Measurements from ENCODE around the gene IARS1. TPM values are rescaled to one million over a fixed set of nuclear protein-coding genes. Genes with fewer than 3 reads are reported as not detected.

IARS1 gene
- total and polyA plus RNA-seq, 4 donors = 21.6 to 120 (median 82.0) TPM

GRCh38 chr9:92265154-92265553, 28.3 kb downstream of the IARS1 start:
- no peak for DNase-seq
- no peak for TF ChIP-seq CTCF (IDR thresholded peaks at IDR 0.05; ENCODE audit: control extremely low read depth, extremely low read depth)
- WGBS, 2 donors = 93 to 96% methylated on average over 3 of the region's 3 CpGs
- H3K9ac ChIP-seq (ENCODE audit: insufficient read depth in 1 of 2, low read length in 2 of 2) = no peak overlapping the region
- no peak overlapping the region for H3K4me3 ChIP-seq
- no peak overlapping the region for H3K27ac ChIP-seq (ENCODE audit: low read depth in 1 of 2, low read length in 1 of 2)
- no peaks in the 10 kb centered on the region for H3K9me3 ChIP-seq (ENCODE audit: control insufficient read depth in 4 of 4, insufficient read depth in 3 of 4, low read length in 3 of 4)
- H3K27me3 ChIP-seq (ENCODE audit: control insufficient read depth in 3 of 3, insufficient read depth in 3 of 3, low read length in 2 of 3) = no peaks in the 10 kb centered on the region
- H3K4me1 ChIP-seq (ENCODE audit: control insufficient read depth in 5 of 5, insufficient read depth in 5 of 5, low read length in 5 of 5) = no peaks in the 10 kb centered on the region
- H3K36me3 ChIP-seq (ENCODE audit: control insufficient read depth in 4 of 4, insufficient read depth in 4 of 4, low read length in 4 of 4) = peaks cover 29 to 59% (median 49%) of the 10 kb centered on the region in 4 donors
- ATAC-seq (ENCODE audit: insufficient read depth, low FRiP score) = no peak

- no peak for ATAC-seq (ENCODE audit: insufficient read depth, low FRiP score)
- H3K9me3 ChIP-seq (ENCODE audit: control insufficient read depth in 4 of 4, insufficient read depth in 3 of 4, low read length in 3 of 4) = no peaks in the 10 kb centered on the region
- no peak overlapping the region for H3K9ac ChIP-seq (ENCODE audit: insufficient read depth in 1 of 2, low read length in 2 of 2)
- WGBS, 2 donors = 52 to 72% methylated on average over 1 of the region's 1 CpG
- no peaks in the 10 kb centered on the region for H3K4me1 ChIP-seq (ENCODE audit: control insufficient read depth in 5 of 5, insufficient read depth in 5 of 5, low read length in 5 of 5)
- no peak for TF ChIP-seq CTCF (IDR thresholded peaks at IDR 0.05; ENCODE audit: control extremely low read depth, extremely low read depth)
- H3K4me3 ChIP-seq = no peak overlapping the region
- no peak for DNase-seq
- H3K36me3 ChIP-seq (ENCODE audit: control insufficient read depth in 4 of 4, insufficient read depth in 4 of 4, low read length in 4 of 4) = peaks cover 18 to 60% (median 46%) of the 10 kb centered on the region in 4 donors
- H3K27ac ChIP-seq (ENCODE audit: low read depth in 1 of 2, low read length in 1 of 2) = no peak overlapping the region
- H3K27me3 ChIP-seq (ENCODE audit: control insufficient read depth in 3 of 3, insufficient read depth in 3 of 3, low read length in 2 of 3) = no peaks in the 10 kb centered on the region
Measured at GRCh38 chr9:92263131-92263530, 30.4 kb downstream of the IARS1 start.

- no peak for DNase-seq
- ATAC-seq (ENCODE audit: insufficient read depth, low FRiP score) = no peak
- no peak for TF ChIP-seq CTCF (IDR thresholded peaks at IDR 0.05; ENCODE audit: control extremely low read depth, extremely low read depth)
- H3K9ac ChIP-seq (ENCODE audit: insufficient read depth in 1 of 2, low read length in 2 of 2) = no peak overlapping the region
- no peaks in the 10 kb centered on the region for H3K27me3 ChIP-seq (ENCODE audit: control insufficient read depth in 3 of 3, insufficient read depth in 3 of 3, low read length in 2 of 3)
- peaks cover 28 to 65% (median 48%) of the 10 kb centered on the region in 4 donors for H3K36me3 ChIP-seq (ENCODE audit: control insufficient read depth in 4 of 4, insufficient read depth in 4 of 4, low read length in 4 of 4)
- 95 to 97% methylated on average over 2 of the region's 2 CpGs for WGBS, 2 donors
- H3K4me1 ChIP-seq (ENCODE audit: control insufficient read depth in 5 of 5, insufficient read depth in 5 of 5, low read length in 5 of 5) = no peaks in the 10 kb centered on the region
- no peak overlapping the region for H3K27ac ChIP-seq (ENCODE audit: low read depth in 1 of 2, low read length in 1 of 2)
- no peak overlapping the region for H3K4me3 ChIP-seq
- no peaks in the 10 kb centered on the region for H3K9me3 ChIP-seq (ENCODE audit: control insufficient read depth in 4 of 4, insufficient read depth in 3 of 4, low read length in 3 of 4)
Measured at GRCh38 chr9:92257327-92257726, 36.2 kb downstream of the IARS1 start.
